NCI-H345 (cell line): Measurements from ENCODE around the gene ARHGAP44.

Experiments
- DNase-seq: peaks from one replicate; lab custom pipeline; 2025; lab: John Stamatoyannopoulos, UW

ARHGAP44 gene

DNA sequence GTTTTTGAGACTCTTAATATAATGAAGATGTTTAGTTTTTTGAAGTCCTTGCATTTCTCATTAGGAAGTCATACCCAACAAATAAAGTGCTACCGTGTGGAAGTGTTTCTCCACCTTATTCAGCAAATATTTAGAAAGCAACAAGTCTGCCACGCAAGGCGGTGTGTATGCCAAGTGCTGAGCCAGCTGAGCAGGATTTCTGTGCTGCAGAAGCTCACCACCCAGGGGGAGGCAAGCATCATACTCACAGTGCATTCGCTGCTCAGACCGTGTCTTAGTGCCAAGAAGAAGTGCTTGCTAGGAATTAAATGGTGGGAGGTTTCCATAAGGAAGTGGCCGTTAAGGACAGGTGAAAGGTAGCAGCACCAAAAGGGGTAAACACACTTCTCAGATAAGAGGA, 111.2 kb downstream of the ARHGAP44 start:
- DNase-seq = no peak

DNA sequence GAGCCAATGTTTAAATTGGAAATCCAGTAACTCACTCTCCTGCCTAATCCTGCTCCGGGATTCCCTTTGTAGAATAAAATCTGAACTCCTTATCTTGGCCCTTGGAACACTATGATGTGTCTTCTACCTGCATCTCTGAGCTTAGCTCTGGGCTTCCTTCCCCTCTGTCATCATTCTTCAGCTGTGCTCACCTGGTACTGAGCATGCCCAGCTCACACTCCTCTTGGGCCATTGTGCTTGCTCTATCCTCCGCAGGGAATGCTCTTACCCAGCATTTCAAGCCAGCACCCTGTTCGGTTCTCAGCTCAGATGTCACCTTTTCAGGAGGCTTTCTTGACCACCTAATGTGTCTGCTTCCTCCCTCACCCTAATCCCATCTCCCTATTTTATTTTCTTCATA, 112.7 kb downstream of the ARHGAP44 start:
- no peak for DNase-seq

DNA sequence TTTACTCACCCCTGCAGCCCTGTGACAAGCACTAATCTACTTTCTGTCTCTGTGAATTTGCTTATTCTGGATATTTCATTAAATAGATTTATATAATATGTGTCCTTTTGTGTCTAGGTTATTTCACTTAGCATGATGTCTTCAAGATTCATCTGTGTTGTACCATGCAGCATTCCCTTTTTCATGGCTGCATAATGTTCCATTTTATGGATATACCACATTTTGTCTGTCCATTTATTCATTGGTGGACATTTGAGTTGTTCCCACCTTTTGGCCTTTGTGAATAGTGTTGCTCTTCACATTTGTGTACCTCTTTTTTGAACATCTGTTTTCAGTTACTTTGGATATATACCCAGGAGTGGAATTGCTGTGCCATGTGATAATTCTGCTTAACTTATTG, 118.2 kb downstream of the ARHGAP44 start:
- no peak for DNase-seq

DNA sequence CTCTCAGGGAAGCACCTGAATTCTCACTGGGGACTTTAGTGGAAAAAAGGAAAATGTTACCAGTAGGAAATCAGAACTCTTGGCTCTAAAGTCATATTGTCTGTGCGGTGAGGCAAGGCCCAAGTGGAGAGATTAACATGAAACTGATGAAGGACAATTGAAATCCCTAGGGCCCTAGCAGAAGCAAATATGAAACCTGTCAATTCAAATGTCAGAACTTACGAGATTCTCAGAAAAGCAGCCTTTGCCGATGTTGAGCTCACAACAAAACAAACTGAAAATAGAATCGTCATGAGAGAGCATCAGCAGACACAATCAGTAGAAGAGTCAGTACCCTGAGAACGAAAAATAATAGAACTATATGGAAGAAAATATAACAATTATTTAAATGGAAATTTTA, 119.7 kb downstream of the ARHGAP44 start:
- no peak for DNase-seq

DNA sequence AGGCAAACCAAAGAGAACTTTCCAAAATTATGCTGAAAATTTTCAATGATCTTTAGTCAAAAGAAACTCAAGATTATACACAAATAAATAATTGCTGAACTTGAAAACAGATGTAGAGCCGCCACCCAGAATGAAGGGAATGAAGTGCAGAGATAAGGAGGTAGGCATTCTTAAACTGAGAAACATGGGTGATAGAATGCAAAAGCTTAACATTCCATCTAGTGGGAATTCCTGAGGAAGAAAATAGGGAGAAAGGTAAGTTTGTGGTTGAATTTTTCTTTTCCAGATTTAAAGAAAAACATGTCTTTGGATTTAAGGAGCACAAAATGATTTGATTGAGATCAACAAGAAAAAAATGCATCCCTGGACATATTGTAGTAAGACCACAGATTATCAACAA, 120.2 kb downstream of the ARHGAP44 start:
- DNase-seq = no peak

DNA sequence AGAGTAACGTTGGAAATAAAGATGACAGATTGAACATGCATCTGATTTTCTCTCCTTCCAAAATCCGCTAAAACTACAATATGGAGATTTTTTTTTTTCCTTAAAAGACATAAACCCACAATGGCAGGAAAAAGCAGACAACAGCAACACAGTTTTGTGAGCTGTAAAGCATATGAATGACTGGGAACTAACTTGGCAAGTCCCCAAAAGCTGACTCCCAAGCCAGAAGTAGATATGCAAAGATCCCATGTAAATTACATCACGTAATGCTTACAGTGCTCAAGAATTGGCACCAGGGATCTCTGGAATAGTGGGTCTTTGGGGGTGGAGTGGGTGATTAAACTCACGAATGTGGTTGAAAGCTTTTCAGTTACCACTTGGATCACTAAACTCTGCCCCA, 121.9 kb downstream of the ARHGAP44 start:
- DNase-seq = no peak

DNA sequence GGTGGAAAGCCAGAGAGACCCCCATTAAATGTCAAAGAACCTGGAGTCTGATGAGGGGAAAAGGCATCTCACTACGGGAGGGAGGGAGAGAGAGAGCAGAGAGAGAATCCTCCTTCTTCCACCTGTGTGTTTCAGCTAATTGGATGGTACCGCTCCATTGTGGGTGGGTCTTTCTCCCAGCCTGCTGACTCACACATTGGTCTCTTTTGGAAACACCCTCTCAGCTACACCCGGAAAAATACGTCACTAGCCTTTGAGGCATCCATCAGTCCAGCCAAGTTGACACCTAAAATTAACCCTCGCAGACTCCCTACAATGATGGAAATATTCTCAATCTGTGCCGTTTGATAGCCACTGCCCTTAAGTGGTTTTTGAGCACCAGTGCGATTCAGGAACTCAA, 128.1 kb downstream of the ARHGAP44 start:
- DNase-seq = no peak

DNA sequence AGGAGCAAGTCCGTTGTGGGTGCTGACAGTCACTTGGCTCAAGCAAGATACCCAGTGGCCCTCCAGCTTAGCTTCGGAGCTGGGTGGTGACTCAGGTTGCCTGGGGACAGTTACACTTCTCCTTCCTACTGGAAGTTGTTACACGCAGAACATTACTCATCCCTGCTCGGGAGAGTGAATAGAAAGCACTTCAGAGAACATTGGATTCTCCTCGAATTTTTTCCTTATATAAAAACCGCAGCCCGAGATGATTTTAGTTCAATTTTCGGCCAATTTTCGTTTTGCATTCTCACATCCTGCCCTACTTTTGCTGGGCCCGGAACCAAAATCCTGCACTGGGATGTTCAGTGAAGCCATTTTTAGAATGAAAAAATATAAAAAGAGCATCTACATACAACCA, 128.8 kb downstream of the ARHGAP44 start:
- no peak for DNase-seq

DNA sequence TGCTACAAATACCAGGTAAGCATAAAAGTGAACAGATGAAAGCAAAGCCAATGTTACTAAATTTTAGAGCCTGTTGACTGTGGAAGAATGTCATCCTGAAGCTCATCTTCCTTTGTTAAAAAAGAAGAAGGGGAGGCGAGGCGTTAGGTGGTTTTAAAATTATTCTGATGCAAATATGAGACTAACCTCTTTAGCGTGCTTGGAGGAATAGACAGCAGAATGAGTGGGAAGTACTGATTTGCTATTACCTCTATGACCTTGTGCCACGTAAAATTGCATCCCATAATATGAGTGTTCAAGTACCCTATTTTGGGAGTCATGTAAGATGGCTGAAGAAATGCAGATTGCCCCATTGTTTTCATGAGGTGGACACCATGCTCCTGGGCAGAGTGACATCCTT, 132.8 kb downstream of the ARHGAP44 start:
- DNase-seq = no peak

DNA sequence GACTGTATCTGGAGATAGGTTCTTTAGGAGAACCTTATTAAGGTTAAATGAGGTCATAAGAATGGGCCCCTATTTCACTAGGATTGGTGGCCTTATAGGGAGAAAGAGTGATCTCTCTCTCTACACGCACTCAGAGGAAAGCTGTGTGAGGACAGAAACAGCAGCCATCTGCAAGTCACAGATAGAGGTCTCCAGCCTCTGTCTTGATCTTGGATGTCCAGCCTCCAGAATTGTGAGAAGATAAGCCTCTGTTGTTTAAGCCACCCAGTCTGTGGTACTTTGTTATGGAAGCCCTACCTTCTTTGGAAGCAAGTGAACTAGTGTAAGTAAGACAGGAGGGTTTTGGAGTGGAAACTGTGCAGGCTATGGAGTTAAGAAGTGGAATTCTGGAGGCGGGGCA, 135.3 kb downstream of the ARHGAP44 start:
- DNase-seq = no peak

DNA sequence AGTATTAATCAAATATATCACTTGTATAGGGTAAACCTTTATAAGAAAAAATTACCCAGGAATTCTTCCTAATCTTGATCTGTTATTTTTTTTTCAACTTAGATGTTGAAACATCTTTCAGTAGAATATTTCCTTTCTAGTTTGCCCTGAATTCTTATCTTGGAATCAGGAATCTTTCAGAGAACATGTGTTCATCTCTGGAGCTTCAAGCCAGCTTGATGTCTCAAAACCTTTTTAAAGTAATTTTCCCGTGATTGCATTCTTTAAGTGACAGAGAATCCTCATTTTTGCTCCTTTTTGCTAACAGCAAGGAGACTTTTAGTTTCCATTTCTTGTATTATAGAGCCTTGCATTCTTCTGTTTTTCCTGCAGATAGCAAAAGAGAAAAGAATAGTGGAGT, 137.7 kb downstream of the ARHGAP44 start:
- no peak for DNase-seq

DNA sequence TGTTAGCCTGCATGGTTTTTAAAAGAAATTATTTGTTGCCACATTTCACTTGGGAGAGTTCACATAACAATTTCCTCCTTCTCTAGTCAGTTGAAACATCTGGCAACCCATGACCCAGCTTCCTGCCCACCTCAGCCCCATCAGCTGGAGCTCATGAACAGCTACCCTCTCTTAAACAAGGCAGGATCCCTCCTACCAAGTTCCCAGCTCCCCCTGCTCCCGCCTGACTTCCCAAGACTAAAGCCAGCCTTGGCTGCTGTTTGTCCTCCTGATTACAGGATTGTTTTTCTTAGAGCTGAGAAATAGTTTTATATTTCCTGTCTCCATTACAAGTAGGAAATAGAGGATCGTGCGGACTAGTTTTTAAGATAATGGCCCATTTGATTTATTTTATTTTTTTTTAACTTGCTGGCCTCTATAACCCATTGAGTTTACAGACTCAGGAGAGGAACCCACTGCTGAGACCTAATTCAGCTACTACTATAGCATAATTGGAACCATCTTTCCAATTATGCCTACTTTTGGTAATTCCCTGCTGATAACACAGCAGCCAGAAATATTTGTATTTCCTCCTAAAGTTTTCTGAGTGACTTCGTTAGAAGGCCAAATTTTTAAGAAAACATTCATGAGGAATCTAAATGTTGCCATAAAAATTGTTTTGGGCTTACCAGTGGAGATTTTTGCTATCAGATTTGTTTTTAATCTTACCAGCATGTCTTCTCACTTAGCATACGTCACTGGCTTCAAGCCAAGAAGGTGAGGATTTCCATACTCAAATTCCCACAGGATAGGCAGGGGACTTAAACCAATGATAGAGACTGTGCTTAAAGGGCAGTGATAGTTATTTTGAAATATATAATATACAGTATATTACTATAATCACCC, 138.5 kb downstream of the ARHGAP44 start:
- DNase-seq = no peak

DNA sequence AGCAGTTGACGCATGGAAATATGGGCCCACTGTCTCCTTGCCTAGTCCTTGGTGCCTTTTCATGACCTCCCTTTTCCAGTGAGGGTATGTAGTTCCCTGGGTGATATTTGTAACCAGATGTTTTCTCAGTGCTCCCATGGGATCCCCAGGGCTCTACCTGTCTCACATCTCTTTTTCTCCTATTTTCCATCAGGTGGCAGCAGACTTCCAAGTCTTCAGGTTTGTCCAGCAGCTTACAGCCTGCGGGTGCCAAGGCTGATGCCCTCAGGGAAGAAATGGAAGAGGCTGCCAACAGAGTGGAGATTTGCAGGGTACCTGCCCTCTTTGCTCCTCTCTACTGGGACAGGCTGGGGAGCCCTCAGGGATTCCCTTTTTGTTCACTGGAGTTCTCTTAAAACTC, 139.4 kb downstream of the ARHGAP44 start:
- DNase-seq = no peak

DNA sequence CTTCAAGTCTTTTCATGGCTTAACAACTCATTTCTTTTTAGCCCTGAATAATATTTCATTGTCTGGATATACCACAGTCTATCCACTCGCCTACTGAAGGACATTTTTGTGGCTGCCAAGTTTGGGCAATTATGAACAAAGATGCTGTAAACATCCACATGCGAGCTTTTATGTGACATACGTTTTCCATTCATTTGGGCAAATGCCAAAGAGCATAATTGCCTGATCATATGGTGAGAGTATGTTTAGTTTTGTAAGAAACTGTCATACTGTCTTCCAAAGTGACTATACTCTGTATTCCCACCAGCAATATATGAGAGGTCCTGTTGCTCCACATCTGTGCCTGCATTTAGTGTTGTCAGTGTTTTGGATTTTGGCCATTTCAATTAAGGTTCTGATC, 147.2 kb downstream of the ARHGAP44 start:
- no peak for DNase-seq

DNA sequence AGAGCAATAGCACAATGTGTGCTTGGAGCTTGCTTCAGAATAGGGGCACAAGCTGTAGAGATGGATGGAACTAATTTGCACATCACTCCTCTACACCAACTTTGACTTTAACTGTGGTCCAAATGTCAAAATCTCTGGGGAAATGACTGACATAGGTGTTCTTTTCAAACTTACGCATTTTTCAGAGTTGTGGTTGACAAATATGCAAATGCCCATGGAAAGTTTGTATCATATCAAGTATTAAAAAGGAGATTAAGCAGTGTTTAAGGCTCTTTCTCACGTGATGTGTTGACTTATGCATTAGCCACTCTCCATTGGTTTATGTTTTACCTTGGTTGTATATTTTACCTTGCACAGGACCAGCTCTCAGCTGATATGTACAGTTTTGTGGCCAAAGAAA, 151.4 kb downstream of the ARHGAP44 start:
- no peak for DNase-seq

DNA sequence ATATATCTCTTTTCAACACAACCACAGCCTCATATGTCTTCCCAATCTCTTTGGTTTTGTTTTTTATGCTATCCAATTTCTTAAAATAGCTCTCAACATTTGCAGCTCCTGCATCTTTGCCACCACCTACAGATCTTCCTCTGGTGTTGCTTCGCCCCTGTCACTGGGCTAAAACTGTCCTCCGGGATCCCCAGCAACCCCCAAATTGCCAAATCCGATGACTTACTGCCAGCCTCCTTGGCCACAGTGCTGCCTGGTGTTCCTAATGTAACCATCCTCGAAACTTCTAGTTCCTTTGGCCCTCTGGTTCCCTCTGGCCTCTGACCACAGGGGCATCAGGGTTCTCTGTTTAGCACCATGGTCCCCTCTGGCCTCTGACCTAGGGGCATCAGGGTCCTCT, 157.7 kb downstream of the ARHGAP44 start:
- DNase-seq = no peak

DNA sequence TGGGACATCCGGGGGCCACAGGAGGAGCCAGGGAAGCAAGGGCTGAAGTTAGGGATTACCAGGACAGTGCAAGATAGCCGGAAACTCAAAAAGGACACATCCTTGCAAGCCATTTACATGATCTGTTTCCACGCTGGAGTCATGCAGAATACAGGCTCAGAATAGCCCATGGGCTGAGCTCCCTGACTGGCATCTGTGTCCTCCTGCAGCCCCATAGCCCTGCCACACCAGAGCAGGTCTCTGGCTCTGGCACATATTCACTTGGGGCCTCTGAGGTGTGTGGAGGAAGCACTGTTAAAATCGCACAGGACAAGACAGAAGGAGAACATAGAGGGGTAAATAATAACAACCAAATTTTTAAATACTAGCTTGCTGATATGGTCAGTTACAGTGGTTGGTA, 162.7 kb downstream of the ARHGAP44 start:
- DNase-seq = no peak

DNA sequence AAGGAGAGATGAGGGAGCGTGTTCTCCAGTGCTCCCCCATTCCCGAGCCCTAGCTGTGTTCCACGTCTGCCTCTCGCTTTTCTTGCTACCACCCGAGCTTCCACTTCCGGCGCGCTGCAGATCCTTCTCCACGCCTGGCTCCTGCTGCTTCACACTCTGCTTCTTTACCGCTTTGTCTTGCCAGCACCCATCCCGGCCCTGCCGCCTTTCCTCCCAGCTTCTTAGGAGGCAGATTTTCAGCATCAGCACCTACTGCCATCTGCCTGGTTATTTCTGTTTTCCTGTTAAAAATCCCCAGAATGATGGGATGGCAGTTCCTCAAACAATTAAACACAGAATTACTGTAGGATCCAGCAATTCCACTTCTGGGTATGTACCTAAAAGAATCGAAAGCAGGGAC, 163.9 kb downstream of the ARHGAP44 start:
- DNase-seq = no peak

DNA sequence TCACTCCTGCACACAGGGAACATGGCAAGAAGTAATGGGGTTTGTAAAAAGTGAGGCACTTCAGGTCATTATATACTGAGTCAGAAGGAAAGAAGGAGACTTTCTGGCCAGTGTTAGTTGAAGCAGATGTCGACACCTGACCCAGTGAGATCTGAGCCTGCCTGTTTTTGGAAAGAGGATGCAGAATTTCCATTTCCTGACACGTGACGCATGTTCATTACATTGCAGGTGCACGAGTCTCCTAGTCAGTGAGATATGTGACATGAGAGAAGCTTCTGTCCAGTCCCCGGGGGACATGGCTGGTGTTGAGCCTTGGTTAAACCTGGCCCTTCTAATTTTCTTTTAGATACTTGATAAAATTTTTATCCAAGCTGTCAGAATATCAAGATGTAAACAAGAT, 166.2 kb downstream of the ARHGAP44 start:
- no peak for DNase-seq

DNA sequence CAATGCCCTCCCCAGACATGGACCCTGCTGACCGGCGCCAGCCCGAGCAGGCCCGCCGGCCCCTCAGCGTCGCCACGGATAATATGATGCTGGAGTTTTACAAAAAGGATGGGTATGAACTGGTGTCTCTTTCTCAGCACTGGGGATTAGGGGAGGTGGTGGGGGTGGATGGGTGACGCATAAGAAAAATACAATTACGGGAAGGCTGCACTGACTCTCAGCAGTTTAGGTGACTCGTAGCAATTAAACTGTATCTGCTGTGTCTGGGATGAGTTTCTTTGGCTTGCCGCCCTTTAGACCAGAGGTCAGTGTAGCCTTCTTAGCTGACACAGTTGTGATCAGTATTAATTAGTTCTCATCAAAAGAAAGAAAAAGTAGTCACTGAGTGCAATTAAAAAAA, 169.5 kb downstream of the ARHGAP44 start:
- DNase-seq = no peak

DNA sequence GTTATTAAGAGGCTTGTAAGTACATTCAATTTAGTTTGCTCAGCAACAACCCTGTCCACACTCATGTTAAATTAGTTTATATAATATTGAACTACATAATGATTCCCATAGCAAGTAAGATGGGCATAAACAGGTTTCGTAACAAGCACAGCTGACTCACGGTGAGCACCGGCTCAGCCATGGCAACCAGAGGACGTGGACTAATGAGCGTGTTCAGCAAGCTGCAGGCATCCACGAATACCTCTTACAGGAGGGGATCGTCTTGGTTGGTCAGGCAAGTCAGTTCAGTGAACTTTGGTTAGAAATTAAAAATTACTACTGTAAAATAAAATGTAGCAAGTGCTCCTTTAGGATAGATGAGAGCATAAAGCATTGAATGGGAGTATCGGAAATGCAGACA, 170.1 kb downstream of the ARHGAP44 start:
- no peak for DNase-seq

DNA sequence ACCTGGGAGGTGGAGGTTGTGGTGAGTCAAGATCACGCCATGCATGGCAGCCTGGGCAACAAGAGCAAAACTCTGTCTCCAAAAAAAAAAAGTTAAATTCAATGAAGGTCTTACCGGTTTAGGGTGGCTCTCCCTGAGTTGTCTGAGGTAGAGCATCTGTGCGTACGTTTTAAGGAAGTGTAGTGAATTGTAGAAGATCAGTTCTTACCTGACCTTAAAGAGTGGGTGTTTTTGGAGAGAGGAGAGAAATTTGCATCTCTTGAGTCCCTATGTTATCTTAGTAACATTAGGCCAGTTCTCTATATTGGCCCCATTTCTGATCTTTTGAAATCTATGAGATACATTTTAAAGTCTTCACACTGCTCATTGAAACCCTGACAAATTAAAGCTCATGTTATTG, 172.4 kb downstream of the ARHGAP44 start:
- DNase-seq = no peak

DNA sequence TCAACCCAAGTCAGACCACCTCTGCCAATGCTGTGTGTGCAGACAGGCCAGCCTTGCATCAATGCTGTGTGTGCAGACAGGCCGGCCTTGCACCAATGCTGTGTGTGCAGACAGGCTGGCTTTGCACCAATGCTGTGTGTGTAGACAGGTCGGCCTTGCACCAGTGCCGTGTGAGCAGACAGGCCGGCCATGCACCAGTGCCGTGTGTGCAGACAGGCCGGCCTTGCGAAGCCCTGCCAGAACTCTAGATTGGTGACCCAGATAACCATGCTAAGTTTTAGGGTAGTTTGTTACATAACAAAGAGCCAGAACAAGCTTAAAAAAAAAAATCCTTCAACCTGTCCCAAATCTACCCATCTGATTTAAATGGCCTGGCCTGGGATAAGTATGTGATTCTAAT, 174.2 kb downstream of the ARHGAP44 start:
- DNase-seq = no peak

DNA sequence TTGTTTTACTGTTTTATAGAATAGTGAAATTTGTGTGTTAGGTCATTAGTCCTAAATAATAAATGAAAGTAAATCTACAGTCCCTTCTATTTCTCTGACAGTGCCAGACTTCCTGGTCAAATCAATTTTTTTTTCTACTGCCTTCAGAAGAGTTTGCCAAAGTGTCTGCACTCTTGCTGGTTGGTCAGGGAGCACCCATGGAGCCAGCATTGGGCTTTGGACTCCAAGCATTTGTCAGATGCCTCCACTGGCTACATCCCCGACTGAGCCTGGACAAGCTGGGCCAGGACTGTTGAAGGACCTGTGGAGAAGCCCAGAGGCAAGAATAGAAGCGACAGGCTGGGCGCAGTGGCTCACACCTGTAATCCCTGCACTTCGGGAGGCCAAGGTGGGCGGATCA, 174.9 kb downstream of the ARHGAP44 start:
- DNase-seq = no peak
